ENCODE measurements around the gene ENTPD6.

The ENTPD6 gene

DNA sequence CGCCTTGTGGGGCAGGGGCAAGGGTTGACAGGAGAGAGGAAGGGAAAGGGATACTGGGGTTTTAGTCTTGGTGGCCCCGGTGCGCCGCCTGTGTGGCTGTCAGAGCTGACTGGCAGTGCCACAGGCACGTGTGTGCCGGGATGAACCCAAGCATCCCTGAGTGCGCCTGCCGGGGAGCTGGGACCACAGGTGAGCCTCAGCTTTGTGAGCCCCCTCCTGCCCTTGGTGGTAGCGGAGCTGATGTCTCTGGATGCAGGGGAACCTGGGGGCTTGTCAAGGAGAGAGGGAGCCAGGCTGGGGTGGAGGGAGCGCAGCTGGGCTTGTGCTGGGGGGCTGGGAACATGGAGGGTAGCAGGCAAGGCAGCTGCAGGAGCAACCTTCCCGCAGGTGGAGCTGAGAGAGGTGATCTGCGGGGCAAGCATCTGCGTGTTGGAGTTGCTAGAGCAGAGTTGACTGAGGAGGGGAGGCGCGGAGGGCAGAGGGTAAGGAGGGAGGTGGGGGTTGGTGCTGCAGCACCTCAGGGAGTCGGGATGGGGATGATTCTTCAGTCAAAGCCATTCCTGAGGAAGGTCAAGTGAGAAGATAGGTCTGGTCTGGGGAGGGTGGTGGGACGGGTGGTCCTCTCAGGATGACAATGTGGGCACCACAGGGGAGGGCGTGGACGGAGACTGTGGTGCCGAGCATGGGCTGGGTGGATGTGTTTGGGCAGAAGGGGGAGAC, 80.5 kb downstream of the ENTPD6 start:
- no peak for DNase-seq (ENCODE audit: low read depth in 3 of 3, low spot score in 1 of 3)

Measured in stimulated activated CD4-positive, alpha-beta T cell treated with anti-CD3 and anti-CD28 coated beads, TNF-alpha, amount 100 ng/mL, for 1 hour (primary cell).